HepG2 (cell line): Measurements from ENCODE around the gene TTYH1. TPM values are rescaled to one million over a fixed set of nuclear protein-coding genes. Genes with fewer than 3 reads are reported as not detected.

Experiments
- ATAC-seq: fragments of 200-7000 bp; cut with Tn5 transposase; 3 replicates; pipeline ENCODE4 v1.9.1; 2020; ENCODE audit warnings: mild to moderate bottlenecking, moderate library complexity
- BruUV-seq: library from RNA; stranded (reverse); fragments of 400-500 nt; replicated peaks from 2 replicates; lab custom pipeline; 2021; lab: Mats Ljungman, UMichigan
- CTCF ChIA-PET: fragments of 300-600 bp; formaldehyde crosslinking; extraction: SDS; loops from one replicate; lab custom pipeline; 2021; ENCODE audit warnings: low total read pairs, inconsistent platforms, low intra/inter-chr PET ratio; lab: Yijun Ruan, JAX
- POLR2A ChIA-PET: fragments of 350-600 bp; sonication (Branson Sonifier 250); formaldehyde crosslinking; loops from one replicate; lab custom pipeline; 2020; ENCODE audit warnings: antibody characterized with exemption, inconsistent platforms; lab: Yijun Ruan, JAX
- DNase-seq: peaks from one replicate; pipeline ENCODE4 v3.0.0-alpha.2; 2015; ENCODE audit warnings: low spot score
- FAIRE-seq: peaks from 3 replicates; lab custom pipeline; 2011; peaks lifted over from hg19 to GRCh38; lab: Jason Lieb, UNC
- H2AFZ ChIP-seq: one replicate; pipeline ENCODE4 v1.6.1; 2011; ENCODE audit warnings: low read length, inconsistent platforms
- H3K27ac ChIP-seq: fragments of 300-600 bp; 3 replicates; pipeline ENCODE4 v1.8.0; 2011; ENCODE audit warnings: mixed run types, mild to moderate bottlenecking, mixed read lengths, low read length, inconsistent platforms; ENCODE audit not compliant: insufficient read depth; ENCODE audit errors: extremely low read length
- H3K27me3 ChIP-seq, 2 experiments: fragments of 200-600 bp in 1 of 2; 2 replicates in 1 of 2; 3 replicates in 1 of 2; pipeline versions ENCODE4 v1.6.0 to v1.8.0; 2011; ENCODE audit warnings: low read length in 2 of 2, mild to moderate bottlenecking in 2 of 2, moderate library complexity in 2 of 2, inconsistent platforms in 1 of 2; ENCODE audit not compliant: insufficient read depth in 2 of 2, control insufficient read depth in 1 of 2
- H3K36me3 ChIP-seq, 2 experiments: fragments of 200-600 bp in 1 of 2; replicated peaks in 1 of 2; 2 replicates in 1 of 2; 3 replicates in 1 of 2; pipeline versions ENCODE4 v1.5.1 to v1.8.0; 2011; ENCODE audit warnings: low read length in 2 of 2, inconsistent platforms in 1 of 2; ENCODE audit not compliant: insufficient read depth in 2 of 2, control insufficient read depth in 1 of 2
- H3K4me1 ChIP-seq: 2 replicates; pipeline ENCODE4 v1.5.1; 2012; ENCODE audit warnings: low read length, inconsistent platforms; ENCODE audit not compliant: insufficient read depth
- H3K4me2 ChIP-seq: 2 replicates; pipeline ENCODE4 v1.6.0; 2011; ENCODE audit warnings: low read depth, low read length, inconsistent platforms
- H3K4me3 ChIP-seq, 3 experiments: fragments of 200-600 bp in 1 of 3; sonication (generic), shearing (Covaris generic) in 1 of 3; replicated peaks in 1 of 3; 2 replicates each; pipeline ENCODE4 v1.5.1; 2011 to 2016; ENCODE audit warnings: low read length in 3 of 3, inconsistent platforms in 2 of 3, low read depth in 2 of 3, mild to moderate bottlenecking in 2 of 3, control low read depth in 1 of 3, mixed read lengths in 1 of 3; ENCODE audit not compliant: insufficient read depth in 1 of 3
- H3K79me2 ChIP-seq: one replicate; pipeline ENCODE4 v1.6.1; 2011; ENCODE audit warnings: low read length, inconsistent platforms; ENCODE audit not compliant: insufficient read depth
- H3K9ac ChIP-seq: 2 replicates; pipeline ENCODE4 v1.6.0; 2011; ENCODE audit warnings: mild to moderate bottlenecking, low read depth, low read length, inconsistent platforms; ENCODE audit not compliant: insufficient read depth
- H3K9me3 ChIP-seq: 2 replicates; pipeline ENCODE4 v1.5.1; 2012; ENCODE audit warnings: mild to moderate bottlenecking, low read length
- H4K20me1 ChIP-seq: 2 replicates; pipeline ENCODE4 v1.6.0; 2011; ENCODE audit warnings: inconsistent platforms, mild to moderate bottlenecking, low read length, moderate library complexity; ENCODE audit not compliant: insufficient read depth
- ASH2L ChIP-seq: fragments of 300-600, 200-600 bp; sonication (generic); IDR thresholded peaks from 2 replicates; pipeline ENCODE4 v1.7.0; 2017; ENCODE audit warnings: low read depth, mild to moderate bottlenecking, moderate library complexity, mixed read lengths, low read length; ENCODE audit not compliant: insufficient read length
- ELF3 ChIP-seq: IDR thresholded peaks from 2 replicates; pipeline ENCODE4 v1.6.1; 2016; ENCODE audit warnings: missing genetic modification reagents, missing compliant biosample characterization
- HNF4G ChIP-seq, 2 experiments: sonication (generic) in 1 of 2; formaldehyde crosslinking in 1 of 2; IDR thresholded peaks; 2 replicates each; pipeline versions ENCODE4 v1.4.0 to v1.6.1; 2011 to 2020; ENCODE audit warnings: borderline replicate concordance in 2 of 2, low read depth in 2 of 2, mild to moderate bottlenecking in 2 of 2, low read length in 1 of 2, missing genetic modification reagents in 1 of 2, moderate library complexity in 1 of 2
- HNRNPUL1 ChIP-seq: fragments of 200-400 bp; formaldehyde crosslinking; IDR thresholded peaks from 2 replicates; pipeline ENCODE4 v1.6.1; 2017; ENCODE audit warnings: low read depth, mild to moderate bottlenecking, low read length, moderate library complexity
- JARID2 ChIP-seq: sonication (generic); formaldehyde crosslinking; IDR thresholded peaks from 2 replicates; pipeline ENCODE4 v1.8.1; 2023; ENCODE audit warnings: missing genetic modification reagents, inconsistent platforms; ENCODE audit not compliant: insufficient replicate concordance
- KDM2A ChIP-seq: sonication (generic); formaldehyde crosslinking; IDR thresholded peaks from 2 replicates; pipeline ENCODE4 v1.4.0; 2020; ENCODE audit warnings: low read depth, missing genetic modification reagents, borderline replicate concordance
- KLF16 ChIP-seq, 2 experiments: sonication (generic) in 1 of 2; formaldehyde crosslinking in 1 of 2; IDR thresholded peaks; 2 replicates each; pipeline versions ENCODE4 v1.6.1 to v1.8.0; 2016 to 2023; ENCODE audit warnings: missing genetic modification reagents in 2 of 2, missing compliant biosample characterization in 1 of 2
- KLF6 ChIP-seq: IDR thresholded peaks from 2 replicates; pipeline ENCODE4 v1.8.0; 2016; ENCODE audit warnings: missing biosample characterization, missing genetic modification reagents
- MTF2 ChIP-seq: sonication (generic); formaldehyde crosslinking; IDR thresholded peaks from 2 replicates; pipeline ENCODE4 v1.5.0; 2020; ENCODE audit warnings: missing genetic modification reagents, borderline replicate concordance
- ONECUT2 ChIP-seq: sonication (generic); formaldehyde crosslinking; IDR thresholded peaks from 2 replicates; pipeline ENCODE4 v1.4.0; 2020; ENCODE audit warnings: missing genetic modification reagents
- PITX1 ChIP-seq: sonication (generic); formaldehyde crosslinking; IDR thresholded peaks from 2 replicates; pipeline ENCODE4 v1.5.1; 2020; ENCODE audit warnings: mild to moderate bottlenecking, missing genetic modification reagents
- PTBP1 ChIP-seq: fragments of 200-400 bp; formaldehyde crosslinking; IDR thresholded peaks from 2 replicates; pipeline ENCODE4 v1.6.1; 2018; ENCODE audit warnings: low read length, low read depth; ENCODE audit not compliant: poor library complexity, severe bottlenecking
- RBFOX2 ChIP-seq: fragments of 200-400 bp; formaldehyde crosslinking; IDR thresholded peaks from 2 replicates; pipeline ENCODE4 v1.6.1; 2017; ENCODE audit warnings: low read depth, mild to moderate bottlenecking, low read length
- ZBTB1 ChIP-seq: sonication (generic); formaldehyde crosslinking; IDR thresholded peaks from 2 replicates; pipeline ENCODE4 v1.4.0; 2020; ENCODE audit warnings: missing genetic modification reagents, borderline replicate concordance
- ZFP37 ChIP-seq: sonication (generic); formaldehyde crosslinking; IDR thresholded peaks from 2 replicates; pipeline ENCODE4 v1.4.0; 2020; ENCODE audit warnings: missing genetic modification reagents, borderline replicate concordance
- ZNF253 ChIP-seq: sonication (generic); formaldehyde crosslinking; IDR thresholded peaks from 2 replicates; pipeline ENCODE4 v1.8.0; 2022; ENCODE audit warnings: mild to moderate bottlenecking, missing genetic modification reagents, borderline replicate concordance
- ZNF510 ChIP-seq: sonication (generic); formaldehyde crosslinking; IDR thresholded peaks from 2 replicates; pipeline ENCODE4 v1.4.0; 2020; ENCODE audit warnings: low read depth, mild to moderate bottlenecking, missing genetic modification reagents
- ZNF580 ChIP-seq: IDR thresholded peaks from 2 replicates; pipeline ENCODE4 v1.6.1; 2016; ENCODE audit warnings: low read depth, borderline replicate concordance
- ZNF678 ChIP-seq: sonication (generic); formaldehyde crosslinking; IDR thresholded peaks from 2 replicates; pipeline ENCODE4 v1.4.0; 2020; ENCODE audit warnings: mild to moderate bottlenecking, missing genetic modification reagents
- ZNF687 ChIP-seq: sonication (generic); formaldehyde crosslinking; IDR thresholded peaks from 2 replicates; pipeline ENCODE4 v1.5.1; 2020; ENCODE audit warnings: mild to moderate bottlenecking, missing genetic modification reagents, moderate library complexity
- WGBS: methylation state at CpG from one replicate; pipeline ENCODE4 v1.1.6; 2017; ENCODE audit warnings: low lambda C conversion rate; 5-methylcytosine and 5-hydroxymethylcytosine counted together
- in situ Hi-C: cut with HindIII; loops from 2 replicates; pipeline ENCODE4 v1.10.0; 2017; ENCODE audit warnings: low pct_unique_long_range_greater_than_20kb; ENCODE audit not compliant: extremely low pct_ligation_motif_present
- intact Hi-C: fragments of 100-400 bp; cut with micrococcal nuclease; formaldehyde crosslinking; loops from one replicate; pipeline ENCODE4 v1.10.0; 2022; ENCODE audit not compliant: unreplicated experiment
- polyA plus RNA-seq, 8 experiments: library from polyadenylated mRNA; depleted of rRNA in 3 of 8; stranded (reverse) in 7 of 8; unstranded in 1 of 8; fragments of >200 nt; fragmentation: Illumina TruSeq in 4 of 8; extraction: Trizol in 4 of 8; gene quantifications; 2 replicates each; pipeline versions ENCODE4 v1.2.1 to v1.2.3, GENCODE V29; 2011 to 2016; ENCODE audit warnings: low read depth in 4 of 8, missing spikeins in 1 of 8, mixed read lengths in 1 of 8; ENCODE audit not compliant: insufficient read depth in 1 of 8
- total RNA-seq, 5 experiments: library from RNA; depleted of rRNA; stranded (reverse); fragments of >200 nt; fragmentation: Illumina TruSeq; extraction: Trizol; gene quantifications; 2 replicates each; pipeline ENCODE4 v1.2.3, GENCODE V29; 2016; ENCODE audit warnings: low read depth in 1 of 5

TTYH1 gene
- total and polyA plus RNA-seq, 2 of the 13 experiments (the other 11 are each of a cell fraction or from before 2014, with no cell fraction given) = 6.9 to 19.9 TPM

- TF ChIP-seq ZNF687 (CRISPR knock-in tag) = 0 out of 2 replicates have a peak, but pooled peaks have one; percentile 10
- no peak for TF ChIP-seq MTF2 (CRISPR knock-in tag)
- TF ChIP-seq ELF3 (CRISPR knock-in tag) = no peak
- no peak for TF ChIP-seq HNF4G (IDR thresholded peaks at IDR 0.05; ENCODE audit: borderline replicate concordance, low read depth, low read length)
- no peak for TF ChIP-seq HNF4G (CRISPR knock-in tag; IDR thresholded peaks at IDR 0.05; ENCODE audit: borderline replicate concordance, low read depth)
- no peak for TF ChIP-seq KDM2A (CRISPR knock-in tag)
- TF ChIP-seq RBFOX2 = 0 out of 2 replicates have a peak, but pooled peaks have one; percentile 33
- no peak for TF ChIP-seq KLF6 (CRISPR knock-in tag)
Measured at GRCh38 chr19:54422136-54422535, 6.9 kb downstream of the TTYH1 start (continued).

GRCh38 chr19:54424201-54424600, 8.9 kb downstream of the TTYH1 start:
- BruUV-seq = no TSS peak
- POLR2A ChIA-PET = no interaction called here
- no peak for DNase-seq
- Histone ChIP-seq H3K4me2 (no peak overlapping the region), H3K9me3 (no peaks in the 10 kb centered on the region), H4K20me1 (no peaks in the 10 kb centered on the region), H3K79me2 (no peaks in the 10 kb centered on the region), H3K27me3 (no peaks in the 10 kb centered on the region), H3K9ac (no peak overlapping the region), H3K27ac (no peak overlapping the region), H3K4me3 (no peak overlapping the region), H3K36me3 (no peaks in the 10 kb centered on the region), H2AFZ (no peak overlapping the region), H3K4me1 (peaks cover 29% of the 10 kb centered on the region)
- 91% methylated on average over 8 of the region's 14 CpGs for WGBS
- intact Hi-C loops = no loop called here
- no peak for FAIRE-seq
- ATAC-seq = no peak
- in situ Hi-C loops = no loop called here
- CTCF ChIA-PET = no interaction called here
- TF ChIP-seq PTBP1 (no peak), HNRNPUL1 (no peak), ZBTB1 (CRISPR knock-in tag) (no peak), ONECUT2 (CRISPR knock-in tag) (no peak), ASH2L (no peak), ZNF678 (no peak), ZNF580 (CRISPR knock-in tag) (no peak), KLF16 (CRISPR knock-in tag; IDR thresholded peaks at IDR 0.05) (no peak), ZNF510 (no peak), PITX1 (no peak), JARID2 (no peak), ZFP37 (no peak), ZNF253 (CRISPR knock-in tag) (no peak)
